ENCODE data around the gene FBXO40. TPM values are rescaled to one million over a fixed set of nuclear protein-coding genes. Genes with fewer than 3 reads are reported as not detected.
"Not testable (repeated sequence)": the region's sequence is repeated elsewhere in the genome, so short reads cannot be mapped to it uniquely, and the experiment has no call there.

The FBXO40 gene, protein sequence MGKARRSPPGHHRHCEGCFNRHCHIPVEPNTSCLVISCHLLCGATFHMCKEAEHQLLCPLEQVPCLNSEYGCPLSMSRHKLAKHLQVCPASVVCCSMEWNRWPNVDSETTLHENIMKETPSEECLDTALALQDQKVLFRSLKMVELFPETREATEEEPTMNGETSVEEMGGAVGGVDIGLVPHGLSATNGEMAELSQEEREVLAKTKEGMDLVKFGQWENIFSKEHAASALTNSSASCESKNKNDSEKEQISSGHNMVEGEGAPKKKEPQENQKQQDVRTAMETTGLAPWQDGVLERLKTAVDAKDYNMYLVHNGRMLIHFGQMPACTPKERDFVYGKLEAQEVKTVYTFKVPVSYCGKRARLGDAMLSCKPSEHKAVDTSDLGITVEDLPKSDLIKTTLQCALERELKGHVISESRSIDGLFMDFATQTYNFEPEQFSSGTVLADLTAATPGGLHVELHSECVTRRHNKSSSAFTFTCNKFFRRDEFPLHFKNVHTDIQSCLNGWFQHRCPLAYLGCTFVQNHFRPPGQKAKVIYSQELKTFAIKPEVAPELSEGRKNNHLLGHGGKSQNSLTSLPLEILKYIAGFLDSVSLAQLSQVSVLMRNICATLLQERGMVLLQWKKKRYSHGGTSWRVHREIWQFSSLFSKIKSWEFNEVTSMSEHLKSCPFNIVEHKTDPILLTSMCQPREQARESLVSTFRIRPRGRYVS
- polyA plus RNA-seq (2014; cell fraction: cytosol; rRNA removed): not detected in 2 replicates
- polyA plus RNA-seq (2014; cell fraction: nucleus; rRNA removed): not detected in 2 replicates

DNA sequence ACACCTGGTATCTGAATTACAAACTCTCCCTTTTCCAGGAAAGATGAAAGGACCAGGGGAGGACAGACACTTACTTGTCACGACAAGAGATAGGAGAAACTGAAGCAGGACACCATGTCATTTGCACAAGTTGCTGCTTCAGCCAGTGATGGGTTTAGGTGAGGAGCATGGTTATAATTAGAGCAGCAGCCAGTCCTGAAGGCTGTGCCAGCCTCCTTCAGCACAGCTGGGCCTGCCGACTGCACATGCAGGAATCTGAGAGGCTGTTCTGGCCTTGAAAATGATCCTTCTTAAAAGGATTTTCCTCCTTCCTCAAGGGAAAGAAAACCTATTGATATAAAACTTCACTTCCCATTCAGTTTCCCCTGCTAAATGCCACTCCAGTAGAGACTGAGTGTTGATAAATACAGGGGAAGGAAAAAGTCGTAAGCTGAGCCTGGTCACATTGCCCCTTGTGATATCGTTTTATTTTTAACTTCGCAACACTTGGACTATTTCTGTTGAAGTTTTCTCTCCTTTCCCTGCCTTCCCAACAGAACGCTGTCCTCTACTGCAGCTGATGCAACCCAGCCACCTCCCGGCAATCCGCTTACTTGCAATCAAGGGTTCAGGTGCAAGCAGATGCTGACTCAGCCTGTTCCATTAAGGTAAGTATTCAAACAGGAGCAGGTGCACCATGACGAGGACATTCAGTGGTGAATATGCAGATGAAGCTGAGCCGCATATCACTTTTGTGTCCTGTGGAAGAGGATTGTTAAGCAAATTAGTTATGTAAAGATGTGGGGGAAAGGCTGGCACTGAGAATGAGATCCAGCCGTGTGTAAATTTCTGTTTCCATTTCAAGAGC lies at the start of gene FBXO40:
TSS of gene FBXO40 (plus strand) at position 524 of the 847 bp plus-strand sequence. CDS start 27,197 bp downstream, outside the sequence.
- DNase-seq (ENCODE audit: low spot score): no peak

DNA sequence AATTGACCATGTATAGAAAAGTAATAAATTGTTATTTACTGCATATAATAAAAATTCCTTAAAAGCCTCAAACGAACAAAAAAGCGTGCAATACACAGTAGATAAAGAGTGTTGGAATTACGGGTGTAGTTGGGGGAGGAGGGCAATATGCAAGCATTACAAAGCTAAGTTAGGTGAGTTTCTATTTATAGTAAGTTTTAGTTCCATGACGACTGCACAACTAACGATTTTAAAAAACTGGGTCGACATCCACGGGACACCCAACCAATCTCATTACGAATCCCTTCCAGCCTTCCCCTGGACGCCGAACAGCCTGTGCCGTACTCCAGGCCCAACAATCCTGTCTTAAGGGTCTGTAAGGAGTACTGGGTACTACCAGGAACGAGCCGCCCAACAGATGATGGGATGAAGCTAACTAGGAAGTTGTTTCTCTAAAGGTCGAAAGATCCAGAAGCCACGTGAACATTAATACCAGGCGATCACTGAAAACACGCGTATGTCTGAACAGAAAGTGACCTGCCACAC lies 48.1 kb upstream of the FBXO40 start:
- no peak for DNase-seq (ENCODE audit: low spot score)

DNA sequence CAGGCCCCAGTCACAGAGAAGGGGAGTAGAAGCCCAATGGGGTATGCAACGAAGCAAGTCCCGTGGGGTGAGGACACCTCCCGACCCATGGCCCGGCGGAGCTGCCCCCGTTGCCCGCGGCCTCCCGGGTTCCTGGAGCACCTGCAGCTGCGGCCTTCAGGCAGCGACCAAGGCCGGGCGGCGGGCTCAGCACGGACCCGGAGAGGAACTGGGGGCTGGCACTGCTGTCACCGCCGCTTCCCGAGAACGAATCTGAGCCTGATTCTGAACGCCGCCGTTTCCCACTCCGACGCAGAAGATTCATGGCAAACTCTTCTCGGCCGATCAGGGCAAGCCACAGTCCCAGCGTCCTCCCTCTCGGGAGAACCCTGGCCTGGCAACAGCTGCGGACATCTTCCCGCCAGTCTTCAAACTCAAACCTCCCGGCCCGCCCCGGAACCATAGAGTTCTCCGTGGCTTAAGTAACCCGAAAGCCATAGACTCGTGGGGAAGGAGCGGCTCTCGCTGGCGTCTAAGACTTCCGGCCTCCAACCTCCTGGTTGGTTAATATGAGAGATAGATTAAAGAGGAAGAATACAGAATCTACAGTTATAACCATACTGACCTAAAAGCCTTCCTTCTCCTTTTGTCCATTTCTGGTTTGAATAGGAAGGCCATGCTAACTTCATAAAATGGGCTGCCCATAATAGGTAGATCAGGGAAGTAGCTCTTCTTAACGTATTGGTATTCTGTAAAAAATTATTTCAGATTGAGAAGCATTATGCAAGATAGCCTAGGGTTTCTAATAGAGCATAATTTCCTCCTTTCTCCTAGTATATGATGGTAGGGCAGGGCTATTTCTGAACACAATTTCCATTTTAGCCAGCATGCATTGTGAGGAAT lies 47.4 kb upstream of the FBXO40 start, which contains the start of gene POLQ:
TSS of gene POLQ (minus strand) at position 415 of the 882 bp plus-strand sequence. CDS start at position 304, 111 bp downstream.
- peak; percentile 94 for DNase-seq (ENCODE audit: low spot score)

DNA sequence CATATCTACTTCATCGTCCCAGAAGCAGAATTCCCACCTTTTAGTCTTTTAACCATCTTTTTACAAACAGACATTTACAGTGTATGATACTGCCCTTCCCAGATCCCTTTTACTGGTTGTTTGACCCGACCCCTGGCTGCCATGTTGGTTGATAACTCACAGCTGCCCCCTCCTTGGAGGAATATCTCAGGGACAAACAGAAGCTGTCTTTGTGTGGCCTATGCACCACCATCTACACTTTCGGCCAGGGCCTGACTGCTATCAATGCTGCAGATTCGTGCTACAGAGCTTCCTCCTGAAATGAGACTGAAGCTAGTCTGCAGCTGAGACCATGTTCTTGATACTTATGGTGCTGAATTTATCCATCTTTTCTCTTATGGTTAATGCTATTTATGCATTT lies 40.8 kb upstream of the FBXO40 start:
- no peak for DNase-seq (ENCODE audit: low spot score)

DNA sequence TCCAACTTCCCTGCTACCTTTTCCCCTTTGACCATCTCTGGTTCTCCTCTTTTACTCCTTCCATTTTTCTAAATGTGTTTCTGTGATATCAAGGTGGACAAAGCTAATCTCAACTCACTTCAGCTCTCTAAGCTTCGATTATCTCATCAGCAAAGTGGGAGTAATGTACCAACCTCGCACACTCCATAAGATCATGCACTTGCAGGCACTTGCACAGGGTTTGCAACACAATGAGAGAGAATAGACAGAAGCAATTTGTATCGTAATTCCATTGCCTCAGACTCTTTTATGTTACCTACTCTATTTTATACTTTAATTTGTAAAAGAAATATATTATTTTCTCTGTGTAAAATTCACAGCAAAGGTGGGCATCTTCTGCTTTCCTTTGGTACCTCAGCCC lies 40.4 kb upstream of the FBXO40 start:
- no peak for DNase-seq (ENCODE audit: low spot score)

DNA sequence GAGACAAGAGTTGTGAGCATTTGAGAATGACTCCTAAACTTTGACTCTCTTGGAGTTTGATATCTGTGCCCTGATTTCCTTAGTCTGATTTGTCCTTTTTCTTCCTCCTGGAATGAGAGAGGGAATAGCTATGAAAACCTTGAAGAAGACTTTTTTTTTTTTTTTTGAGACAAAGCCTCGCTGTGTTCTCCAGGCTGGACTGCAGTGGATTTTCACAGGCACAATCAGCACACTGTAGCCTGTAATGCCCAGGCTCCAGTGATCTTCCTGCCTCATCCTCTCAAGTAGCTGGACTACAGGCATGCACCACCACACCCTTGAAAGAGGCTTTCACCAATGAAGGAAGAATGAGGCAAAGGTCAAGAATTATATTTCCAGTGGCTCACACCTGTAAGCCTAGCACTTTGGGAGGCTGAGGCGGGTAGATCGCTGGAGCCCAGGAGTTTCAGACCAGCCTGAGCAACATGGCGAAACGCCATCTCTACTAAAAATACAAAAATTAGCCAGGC lies 35.7 kb upstream of the FBXO40 start:
- DNase-seq (ENCODE audit: low spot score): no peak

DNA sequence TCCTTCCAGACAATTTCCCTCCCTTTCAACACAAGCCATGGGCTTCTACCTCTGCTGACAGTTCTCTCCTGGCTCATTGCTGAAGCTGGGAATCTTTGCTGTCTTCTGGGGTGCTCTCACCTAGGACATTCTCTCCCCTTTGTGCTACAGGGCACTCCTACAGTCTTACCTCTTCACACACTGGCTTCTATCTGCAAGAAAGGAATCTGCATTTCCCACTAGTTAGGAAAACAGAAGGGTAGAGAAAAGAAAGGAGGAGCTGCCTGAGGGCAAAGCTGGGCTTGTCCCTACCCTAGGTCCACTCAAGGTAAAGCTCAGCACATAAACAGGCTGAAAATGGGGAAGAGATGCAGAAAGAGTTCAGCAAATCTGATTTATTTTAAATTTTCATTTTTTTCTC lies 31.0 kb upstream of the FBXO40 start:
- no peak for DNase-seq (ENCODE audit: low spot score)

DNA sequence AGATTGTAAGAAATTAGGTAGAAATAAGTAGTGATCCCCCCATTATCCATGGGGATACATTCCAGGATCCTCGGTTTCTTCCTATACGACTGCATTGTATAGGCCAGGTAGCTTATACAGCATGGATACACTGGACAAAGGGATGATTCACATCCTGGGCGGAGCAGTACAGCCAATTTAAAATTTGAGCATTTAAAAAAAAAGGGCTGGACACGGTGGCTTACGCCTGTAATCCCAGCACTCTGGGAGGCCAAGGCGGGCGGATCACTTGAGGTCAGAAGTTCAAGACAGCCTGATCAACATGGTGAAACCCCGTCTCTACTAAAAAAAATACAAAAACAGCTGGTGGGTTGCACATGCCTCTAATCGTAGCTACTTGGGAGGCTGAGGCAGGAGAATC lies 26.4 kb upstream of the FBXO40 start:
- no peak for DNase-seq (ENCODE audit: low spot score)

DNA sequence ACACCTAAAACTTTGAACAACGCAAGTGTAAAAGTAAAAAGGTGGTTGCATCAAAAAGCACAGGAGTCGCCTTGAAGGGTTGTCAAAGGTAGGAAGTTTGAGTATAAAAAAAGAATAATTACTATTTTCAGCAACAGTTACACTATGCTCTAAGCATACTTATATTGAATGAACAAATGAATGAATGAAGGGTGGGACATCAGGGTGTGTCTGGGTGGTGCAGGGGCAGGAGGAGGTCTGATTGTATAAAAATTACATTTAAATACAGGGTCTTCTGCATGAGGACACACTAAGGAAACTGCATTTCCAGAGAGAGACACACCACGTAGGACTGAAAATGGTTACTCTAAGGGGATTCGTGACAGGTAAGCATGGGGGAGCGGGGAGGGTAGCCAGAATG lies 25.5 kb upstream of the FBXO40 start, which contains the start of gene ARGFX:
TSS of gene ARGFX (plus strand) at position 301 of the 400 bp plus-strand sequence. CDS start 2,765 bp downstream, outside the sequence.
- no peak for DNase-seq (ENCODE audit: low spot score)

DNA sequence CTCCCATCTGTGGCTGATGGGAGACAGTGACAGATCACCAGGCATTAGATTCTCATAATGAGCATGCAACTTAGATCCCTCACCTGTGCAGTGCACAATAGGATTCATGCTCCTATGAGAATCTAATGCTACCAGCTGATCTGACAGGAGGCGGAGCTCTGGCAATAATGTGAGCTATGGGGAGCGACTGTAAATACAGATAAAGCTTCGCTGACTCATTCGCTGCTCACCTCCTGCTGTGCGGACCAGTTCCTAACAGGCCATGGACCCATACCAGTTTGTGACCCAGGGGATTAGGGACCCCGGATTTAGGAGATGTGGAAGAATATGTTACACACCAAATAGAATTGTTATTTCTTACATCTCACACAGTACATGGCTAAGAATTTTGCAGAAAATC lies 18.7 kb upstream of the FBXO40 start:
- no peak for DNase-seq (ENCODE audit: low spot score)

DNA sequence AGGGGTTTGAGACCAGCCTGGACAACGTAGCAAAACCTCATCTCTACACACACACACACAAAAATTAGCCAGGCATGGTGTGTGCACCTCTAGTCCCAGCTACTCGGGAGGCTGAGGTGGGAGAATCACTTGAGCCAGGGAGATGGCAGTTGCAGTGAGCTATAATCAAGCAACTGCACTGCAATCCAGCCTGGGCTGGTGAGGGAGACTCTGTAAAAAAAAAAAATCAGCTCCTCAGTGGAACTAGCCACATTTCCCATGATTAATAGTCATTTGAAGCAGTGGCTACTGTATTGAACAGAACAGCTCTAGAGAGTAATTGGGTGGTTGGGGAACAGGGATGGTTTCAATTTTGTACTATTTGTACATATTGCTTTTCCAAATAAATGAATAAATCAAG lies 11.5 kb upstream of the FBXO40 start:
- no peak for DNase-seq (ENCODE audit: low spot score)

DNA sequence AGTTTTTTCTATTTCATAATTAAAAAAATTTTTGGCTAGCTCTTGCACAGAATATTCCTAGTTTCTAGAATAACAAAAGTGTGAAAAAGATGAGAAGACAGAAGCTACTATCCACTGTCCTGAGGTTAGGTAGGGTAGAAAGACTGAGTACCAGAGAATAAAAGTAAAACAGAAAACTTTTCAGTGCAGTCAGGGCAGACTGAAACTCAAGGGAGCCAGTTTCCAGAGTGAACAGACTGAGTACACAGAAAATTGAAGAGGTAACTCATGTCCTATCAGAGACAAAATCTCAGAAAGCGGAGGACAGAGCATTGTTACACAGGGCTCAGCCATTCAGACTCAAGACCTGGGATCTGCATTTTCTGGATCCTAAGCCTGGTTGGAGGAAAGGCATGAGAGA lies 8.8 kb upstream of the FBXO40 start:
- DNase-seq (ENCODE audit: low spot score): no peak

DNA sequence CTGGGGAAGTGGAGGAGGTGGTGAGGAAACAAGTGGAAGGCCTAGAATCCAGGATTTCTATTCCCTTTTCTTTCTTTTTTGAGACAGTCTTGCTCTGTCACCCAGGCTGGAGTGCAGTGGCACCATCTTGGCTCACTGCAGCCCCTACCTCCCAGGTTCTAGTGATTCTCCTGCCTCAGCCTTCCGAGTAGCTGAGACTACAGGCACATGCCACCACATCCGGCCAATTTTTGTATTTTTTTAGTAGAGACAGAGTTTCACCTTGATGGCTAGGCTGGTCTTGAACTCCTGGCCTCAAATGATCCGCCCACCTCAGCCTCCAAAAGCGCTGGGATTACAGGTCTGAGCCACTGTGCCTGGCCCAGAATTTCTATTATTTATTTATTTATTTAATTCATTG lies 627 bp downstream of the FBXO40 start:
- not testable (repeated sequence) for DNase-seq (ENCODE audit: low spot score)

DNA sequence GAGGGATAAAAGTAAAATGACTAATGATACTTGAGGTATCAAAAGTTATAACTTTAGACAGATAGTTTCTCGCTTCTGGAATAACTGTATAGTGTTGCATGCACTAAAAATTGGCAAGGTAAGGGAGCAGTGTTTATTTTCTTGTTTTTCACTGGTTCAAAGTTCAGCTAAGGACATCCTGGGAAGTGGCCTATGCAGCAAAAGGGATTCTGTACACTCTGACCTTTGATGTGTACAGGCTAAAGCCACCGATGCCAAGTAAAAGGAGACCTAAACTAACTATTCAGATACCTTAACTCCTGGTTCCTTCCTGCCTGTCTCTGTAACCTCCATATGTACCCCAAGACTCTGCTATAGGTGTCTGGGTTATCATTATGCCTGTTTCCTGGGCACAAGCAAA lies 1.7 kb downstream of the FBXO40 start:
- no peak for DNase-seq (ENCODE audit: low spot score)

DNA sequence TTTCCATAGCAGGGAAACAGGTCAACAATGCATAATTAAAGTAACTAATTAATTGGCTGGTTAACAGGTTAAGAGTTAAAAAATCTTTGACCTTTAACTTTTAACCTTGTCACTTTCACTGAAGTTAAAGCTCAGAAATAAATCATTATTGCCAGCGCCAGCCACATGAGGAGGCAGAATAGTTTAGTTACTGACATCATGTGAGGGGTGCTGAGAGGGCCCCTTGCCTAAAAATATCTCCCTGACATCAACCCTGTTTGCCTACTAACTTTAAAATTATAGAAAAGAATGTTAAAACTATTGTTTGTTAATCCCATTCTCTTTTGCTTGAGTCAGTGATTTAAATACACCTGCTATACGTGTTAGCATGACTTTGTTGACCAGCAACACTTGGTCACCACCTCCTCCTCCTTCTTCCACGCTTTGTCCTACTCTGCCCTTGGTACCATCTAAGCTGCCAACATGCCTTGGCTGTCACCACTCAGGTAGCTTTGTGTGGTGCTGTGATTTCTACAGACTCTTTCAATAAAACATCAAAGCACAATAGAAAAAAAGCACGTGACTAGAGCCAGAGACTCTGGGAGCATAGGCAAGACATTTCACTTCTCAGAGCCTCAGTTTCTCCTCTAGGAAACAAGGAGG lies 2.7 kb downstream of the FBXO40 start:
- DNase-seq (ENCODE audit: low spot score): no peak

DNA sequence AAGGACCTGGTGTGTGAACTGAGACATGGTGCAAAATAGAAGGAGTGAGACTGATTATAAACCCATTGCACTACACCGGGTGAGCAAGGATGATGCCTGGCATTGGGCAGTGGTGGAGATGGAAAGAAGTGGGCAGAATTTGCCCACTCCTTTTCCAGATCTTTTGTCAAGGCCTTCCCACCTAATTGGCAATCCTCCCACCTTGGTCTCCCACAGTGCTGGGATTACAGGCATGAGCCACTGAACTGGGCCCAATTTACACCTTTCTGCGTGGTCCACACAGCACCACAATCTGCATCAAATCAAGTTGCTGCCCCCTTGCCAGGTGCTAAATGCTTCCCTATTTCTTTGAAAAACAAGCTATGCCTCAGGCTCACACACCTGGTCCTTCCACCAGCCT lies 5.4 kb downstream of the FBXO40 start:
- no peak for DNase-seq (ENCODE audit: low spot score)

DNA sequence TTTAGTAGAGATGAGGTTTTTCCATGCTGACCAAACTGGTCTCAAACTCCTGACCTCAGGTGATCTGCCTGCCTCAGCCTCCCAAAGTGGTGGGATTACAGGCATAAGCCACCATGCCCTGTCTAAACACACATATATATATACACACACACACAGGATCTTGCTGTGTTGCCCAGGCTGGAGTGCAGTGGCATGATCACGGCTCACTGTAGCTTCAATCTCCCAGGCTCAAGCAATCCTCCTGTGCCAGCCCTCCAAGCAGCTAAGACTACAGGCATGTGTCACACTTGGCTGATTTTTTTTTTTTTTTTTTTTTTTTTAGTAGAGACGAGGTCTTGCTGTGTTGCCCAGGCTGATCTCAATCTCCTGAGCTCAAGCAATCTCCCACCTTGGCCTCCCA lies 6.7 kb downstream of the FBXO40 start:
- not testable (repeated sequence) for DNase-seq (ENCODE audit: low spot score)

DNA sequence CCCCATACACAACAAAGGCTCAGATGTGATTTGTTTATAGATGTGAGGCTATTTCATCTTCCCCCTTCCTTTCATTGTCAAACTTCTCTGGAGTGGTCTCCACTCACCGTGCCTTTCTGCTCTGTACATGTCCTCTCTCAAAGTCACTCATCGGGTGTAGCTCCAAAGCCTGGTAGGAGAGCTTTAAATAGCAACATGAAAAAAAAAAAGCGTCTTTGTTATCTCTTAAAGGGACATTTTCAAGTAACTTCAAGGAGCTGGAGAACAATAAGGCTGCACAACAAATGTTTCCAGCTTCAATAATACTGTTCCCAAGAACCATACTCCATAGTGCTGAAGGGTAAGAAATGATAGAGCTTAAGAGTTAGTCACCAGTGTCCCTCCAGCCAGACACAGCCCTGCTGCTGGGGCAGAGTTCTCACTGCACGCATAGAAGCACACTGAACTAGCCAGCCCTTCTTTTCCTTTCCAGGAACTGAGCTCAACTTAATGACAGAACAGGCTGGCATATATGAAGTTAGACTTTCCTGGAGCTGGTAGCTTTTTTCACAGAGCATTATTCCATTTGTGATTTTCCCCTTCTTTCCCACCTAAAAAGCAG lies 8.1 kb downstream of the FBXO40 start:
- no peak for DNase-seq (ENCODE audit: low spot score)

DNA sequence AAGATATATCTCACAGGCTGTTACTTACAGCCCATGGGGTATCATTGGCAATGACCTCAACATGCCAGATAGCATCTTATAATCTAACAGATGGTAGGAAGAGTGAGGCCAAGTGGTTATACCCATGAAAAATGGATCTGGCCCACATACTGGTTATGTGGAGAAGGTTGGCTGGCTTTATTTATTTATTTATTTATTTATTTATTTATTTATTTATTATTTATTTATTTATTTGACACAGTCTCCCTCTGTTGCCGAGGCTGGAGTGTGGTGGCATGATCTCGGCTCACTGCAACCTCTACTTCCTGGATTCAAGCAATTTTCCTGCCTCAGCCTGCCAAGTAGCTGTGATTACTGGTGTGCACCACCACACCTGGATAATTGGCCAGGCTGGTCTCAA lies 11.6 kb downstream of the FBXO40 start:
- DNase-seq (ENCODE audit: low spot score): no peak
